DMS114 treated with DMSO at 0.1 percent for 48 hours (cell line): Measurements from ENCODE around the gene YLPM1.

Source experiments
- DNase-seq: peaks from one replicate; lab custom pipeline; 2025; ENCODE audit not compliant: unreplicated experiment; lab: John Stamatoyannopoulos, UW

Gene YLPM1

DNA sequence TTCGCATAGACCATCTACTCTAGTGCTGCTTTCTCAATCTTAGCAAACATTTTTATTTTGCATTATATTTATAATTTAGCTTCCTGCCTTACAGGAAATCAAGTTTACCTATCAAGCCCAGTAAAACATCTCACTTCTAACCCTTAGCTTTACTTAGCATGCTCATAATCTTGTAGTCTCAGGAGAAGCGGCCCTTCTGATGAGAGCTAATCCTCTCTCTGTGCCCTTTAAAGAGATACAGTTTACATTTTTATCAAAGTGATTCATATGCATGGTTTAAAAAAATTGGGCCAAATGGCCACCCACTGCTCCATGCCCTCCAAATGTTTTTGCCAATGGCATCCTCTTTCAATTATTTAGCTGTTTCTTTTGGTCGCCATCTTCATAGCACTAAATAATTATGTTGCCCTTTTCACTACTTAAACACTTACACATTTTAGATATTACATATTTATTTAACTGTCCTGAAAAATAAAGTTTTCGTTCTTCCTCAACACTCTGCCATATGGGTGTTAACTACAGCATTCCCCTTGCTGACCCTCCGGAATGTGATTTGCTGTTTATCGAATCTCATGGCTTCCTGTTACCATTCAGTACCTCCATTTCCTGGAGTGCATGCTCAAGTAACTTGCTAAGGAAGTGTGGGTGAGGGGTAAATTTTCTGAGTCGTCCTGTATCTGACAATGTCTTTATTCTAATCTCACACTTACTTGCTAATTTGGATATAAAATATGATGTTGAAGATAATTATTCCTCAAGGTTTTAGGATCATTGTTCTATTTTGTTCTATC lies 29.3 kb downstream of the YLPM1 start:
- no peak for DNase-seq

DNA sequence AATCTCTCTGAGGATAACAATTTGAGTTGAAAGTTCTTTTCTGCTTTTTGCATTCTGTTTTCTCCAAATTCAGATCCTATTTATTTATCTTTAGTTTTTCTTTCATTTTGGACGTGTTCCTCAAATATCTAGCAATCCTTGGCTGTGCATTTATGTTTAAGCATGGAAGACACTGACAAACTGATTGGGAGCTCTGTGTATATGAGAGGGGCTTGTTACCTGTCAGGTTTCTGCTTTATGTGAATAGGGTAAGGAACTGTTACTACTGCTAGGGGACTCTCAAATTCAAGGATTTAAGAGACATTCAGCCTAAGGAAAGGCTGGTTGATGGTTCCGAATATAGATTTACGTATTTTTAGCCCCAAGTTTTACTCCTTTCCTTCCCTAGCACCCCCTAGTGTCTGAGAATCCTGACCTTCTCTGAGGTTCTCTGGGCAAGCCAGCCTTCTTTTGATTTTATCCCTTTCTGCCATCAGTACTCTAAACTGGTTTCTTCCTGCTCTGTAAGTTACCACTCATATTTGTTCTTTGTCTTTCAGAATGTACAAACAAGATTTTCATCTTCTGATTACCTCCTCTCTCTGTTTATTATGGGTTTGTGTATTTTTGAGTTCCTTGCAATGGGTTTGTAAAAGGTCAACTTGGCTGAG lies 30.5 kb downstream of the YLPM1 start:
- DNase-seq = no peak

DNA sequence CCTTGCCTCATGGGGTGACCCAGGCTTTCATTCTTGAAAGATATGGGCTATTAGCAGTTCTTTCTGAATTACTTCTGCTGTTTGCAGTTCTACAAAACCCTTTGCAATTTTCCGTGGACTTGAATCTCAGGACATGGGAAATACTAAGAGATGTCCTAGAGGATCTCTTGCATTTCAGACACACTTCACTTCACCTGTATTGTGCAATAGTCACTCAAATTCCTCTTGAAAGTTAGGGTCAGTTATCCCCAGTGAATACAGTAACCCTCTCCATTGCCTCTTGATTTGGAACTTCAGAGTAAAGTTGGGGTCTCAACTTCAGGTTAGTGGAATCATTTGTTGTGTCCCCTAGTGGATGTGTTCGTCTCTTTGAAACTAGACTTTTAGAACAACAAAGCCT lies 31.8 kb downstream of the YLPM1 start:
- DNase-seq = no peak

DNA sequence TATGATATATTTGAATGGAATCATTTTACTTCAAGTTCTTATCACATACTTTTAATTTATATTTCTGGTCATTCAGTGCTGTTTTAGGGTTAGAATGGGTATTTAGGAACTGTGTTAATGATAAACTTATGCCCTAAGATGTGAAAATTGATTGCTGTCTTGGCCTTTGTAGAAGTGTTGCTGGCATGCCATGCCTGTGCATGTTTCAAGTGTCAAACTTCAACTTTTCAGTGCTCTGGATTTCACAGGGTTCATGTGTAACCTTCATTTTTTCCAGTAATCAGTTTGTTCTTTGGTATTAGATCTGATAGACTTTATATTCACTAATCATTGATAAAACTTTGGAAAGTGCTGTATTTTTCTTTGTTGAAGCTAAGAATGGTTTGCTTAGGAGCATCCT lies 36.6 kb downstream of the YLPM1 start:
- DNase-seq = no peak

DNA sequence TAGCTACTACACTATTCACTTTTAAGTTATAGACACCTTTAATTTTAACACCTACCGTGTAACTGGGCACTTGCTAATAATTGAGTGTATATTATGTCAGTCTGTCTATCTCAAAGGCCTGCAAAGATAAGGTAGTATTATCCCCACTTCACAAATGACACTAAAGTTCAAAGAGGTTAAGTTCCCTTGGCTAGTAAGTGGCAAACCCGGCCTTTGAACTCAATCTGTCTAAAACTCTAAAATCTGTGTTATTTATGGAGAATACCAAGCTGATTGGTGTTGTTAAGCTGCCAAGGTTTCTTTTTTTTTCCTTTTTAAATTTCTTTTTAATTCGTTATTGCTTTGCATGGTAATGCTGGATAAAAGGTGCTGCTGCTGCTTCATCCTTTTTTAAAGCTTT lies 37.7 kb downstream of the YLPM1 start:
- DNase-seq = no peak

DNA sequence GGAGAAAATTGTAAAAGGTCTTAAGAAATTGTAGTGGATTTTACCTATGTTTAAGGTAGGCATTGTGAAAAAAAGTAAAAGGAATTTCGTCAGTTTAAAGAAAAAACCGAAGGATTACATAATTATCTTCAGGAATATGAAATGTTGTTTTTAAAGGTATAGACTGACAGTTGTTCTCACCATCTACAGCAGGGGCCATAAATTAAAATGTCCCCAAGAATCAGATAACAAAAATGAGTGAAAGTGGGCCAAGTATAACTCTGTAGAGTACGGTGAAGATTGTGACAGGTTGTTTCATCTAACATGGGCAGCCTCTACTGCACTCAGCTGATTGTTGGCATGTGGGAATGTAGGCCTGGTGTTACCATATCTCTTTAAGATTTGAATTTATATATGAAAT lies 38.3 kb downstream of the YLPM1 start:
- DNase-seq = no peak

DNA sequence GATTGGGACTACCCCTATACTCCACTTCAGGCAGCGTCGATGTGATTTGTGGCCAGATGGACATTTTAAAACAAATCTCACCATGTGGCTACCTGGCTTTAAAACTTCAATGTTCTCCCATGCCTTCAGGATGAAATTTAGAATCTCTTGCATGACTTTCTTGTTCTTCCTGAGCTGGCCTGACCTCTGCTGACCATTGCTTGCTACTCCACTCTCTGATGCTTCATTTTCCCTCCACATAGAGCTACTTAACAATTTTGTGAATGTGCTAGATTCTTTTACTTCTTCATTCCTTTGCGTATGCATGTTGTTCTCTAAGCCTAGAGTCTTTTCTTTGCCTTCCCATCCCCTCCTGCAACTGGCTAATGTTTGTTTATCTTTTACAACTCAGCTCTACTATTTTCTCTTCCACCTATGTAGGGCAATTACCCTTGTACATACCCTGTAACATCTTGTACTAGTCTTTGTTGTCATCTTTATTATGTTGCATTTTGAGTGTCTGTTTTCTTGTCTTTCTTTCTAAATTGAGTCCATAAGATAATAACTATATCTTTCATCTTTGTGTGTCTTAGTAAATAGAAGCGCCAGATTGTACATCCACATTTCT lies 41.2 kb downstream of the YLPM1 start:
- DNase-seq = no peak

DNA sequence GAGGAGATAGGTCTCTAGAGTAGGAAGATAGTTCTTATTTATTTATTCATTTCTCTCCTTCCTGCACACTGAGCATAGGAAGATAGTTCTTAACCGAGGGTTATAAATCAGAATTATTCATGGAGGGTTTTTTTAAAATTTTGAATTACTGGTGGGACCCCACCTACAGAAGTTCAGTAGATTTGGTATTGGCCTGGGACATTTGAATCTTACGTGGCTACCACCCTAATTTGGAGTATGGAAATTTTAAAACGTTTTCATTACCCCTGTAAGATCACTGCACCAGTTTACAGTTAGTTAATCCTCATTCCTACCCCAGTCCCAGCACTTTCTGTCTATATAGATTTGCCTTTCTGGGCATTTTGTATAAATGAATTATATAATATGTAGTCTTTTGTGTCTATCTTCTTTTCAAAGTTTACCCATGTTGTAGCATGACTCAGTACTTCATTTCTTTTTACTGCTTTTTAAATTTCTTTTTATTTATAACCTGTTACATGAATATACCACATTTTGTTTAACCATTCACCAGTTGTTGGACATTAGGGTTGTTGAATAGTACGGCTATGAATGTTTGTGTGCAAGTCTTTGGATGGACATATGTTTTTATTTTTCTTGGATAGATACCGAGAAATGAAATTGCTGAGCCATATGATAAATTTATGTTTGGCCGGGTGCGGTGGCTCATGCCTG lies 44.9 kb downstream of the YLPM1 start:
- DNase-seq = no peak

DNA sequence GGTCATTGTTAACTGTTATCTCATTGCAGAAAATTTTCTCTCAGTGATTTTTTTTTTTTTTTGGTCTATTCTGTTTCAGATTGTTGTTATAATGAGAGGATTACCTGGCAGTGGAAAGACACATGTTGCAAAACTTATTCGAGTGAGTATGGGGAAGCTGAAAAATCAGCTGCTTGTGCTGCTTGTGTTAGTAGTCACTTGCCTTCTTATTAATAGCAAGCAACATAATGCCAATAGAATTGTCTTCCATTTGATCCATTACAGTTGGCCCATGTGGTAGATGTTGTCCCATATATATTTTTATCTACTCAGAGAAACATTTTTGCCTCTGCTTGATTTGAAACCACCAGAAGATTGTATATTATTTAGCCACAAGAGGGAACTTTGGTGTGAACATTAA lies 53.0 kb downstream of the YLPM1 start:
- no peak for DNase-seq

DNA sequence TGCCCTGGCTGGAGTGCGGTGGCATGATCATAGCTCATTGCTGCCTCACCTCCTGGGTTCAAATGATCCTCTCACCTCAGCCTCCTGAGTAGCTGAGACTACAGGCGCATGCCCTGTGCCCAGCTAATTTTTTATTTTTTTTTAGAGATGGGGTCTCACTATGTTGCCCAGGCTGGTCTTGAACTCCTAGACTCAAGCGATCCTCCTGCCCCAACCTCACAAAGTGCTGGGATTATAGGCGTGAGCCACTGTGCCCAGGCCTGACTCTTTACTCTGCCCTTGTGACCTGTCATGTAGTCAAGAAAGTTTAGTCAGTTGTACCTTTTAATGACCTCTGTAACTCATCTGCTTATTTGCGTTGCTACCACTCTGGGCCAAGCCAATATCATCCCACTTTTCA lies 57.2 kb downstream of the YLPM1 start:
- DNase-seq = no peak

DNA sequence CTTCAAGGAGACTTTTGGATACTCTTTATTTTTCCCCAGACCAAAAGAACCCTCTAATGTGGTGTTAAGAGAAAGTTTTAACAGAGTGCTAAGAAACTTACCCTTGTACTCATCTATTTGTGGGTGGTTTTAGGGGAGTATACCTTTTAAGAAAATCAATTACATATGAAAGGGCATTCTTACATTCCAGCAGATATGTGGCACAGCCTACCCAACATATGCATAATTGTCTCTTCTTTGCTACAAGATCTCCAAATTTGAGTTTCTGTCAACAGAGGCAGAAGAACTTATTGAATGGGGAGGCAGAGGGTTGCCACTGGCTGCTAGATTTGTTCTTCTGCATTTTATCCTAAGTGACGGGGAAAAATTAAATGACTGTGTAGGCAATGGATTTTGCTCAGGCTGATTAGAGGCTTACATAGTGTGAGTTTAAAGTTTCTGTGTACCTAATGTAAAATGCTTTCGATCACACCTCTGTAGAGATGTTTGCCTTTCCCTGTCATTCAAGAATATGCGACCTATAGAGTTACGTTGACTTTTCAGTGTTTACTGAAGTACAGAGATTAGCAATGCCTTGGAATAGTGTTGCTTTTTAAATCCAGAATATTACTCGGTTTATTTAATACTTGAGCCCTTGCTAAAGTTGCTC lies 58.3 kb downstream of the YLPM1 start:
- DNase-seq = no peak

DNA sequence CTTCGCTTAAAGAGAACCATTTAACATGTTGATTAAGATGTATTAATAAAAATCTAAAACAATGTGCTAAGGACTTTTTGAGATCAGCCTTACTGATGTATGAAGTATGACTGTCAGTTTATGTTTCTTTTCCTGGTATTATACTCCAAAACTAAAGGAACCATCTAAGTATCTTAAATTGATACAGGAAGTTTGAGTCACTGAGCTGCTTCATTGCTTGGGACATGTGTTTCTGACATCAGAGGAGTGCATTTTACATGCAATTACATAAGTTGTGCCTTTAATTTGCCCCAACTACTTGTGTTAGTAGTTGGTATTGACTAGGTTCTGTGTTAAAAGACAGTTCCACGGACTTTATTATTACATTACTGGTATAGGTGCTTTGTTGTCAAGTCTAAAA lies 61.9 kb downstream of the YLPM1 start:
- no peak for DNase-seq

DNA sequence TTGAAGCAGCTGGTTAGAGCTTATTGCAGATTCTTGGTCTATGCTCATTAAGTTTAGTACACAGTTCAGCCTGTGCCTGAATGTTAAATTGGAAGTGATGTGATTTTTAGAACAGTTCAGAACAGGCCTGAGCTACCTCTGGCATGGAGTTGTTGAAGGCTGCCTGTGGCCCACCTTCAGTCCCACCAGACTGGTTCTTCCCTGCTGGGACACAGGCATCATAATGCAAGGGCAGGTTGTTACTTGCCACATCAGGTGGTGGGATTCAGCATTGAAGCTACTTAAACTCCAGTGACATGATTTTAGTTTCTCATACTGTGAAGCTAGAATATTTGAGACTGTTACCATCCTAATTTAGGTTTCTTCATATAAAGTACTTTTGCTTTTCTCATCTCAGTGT lies 63.5 kb downstream of the YLPM1 start:
- DNase-seq = no peak

DNA sequence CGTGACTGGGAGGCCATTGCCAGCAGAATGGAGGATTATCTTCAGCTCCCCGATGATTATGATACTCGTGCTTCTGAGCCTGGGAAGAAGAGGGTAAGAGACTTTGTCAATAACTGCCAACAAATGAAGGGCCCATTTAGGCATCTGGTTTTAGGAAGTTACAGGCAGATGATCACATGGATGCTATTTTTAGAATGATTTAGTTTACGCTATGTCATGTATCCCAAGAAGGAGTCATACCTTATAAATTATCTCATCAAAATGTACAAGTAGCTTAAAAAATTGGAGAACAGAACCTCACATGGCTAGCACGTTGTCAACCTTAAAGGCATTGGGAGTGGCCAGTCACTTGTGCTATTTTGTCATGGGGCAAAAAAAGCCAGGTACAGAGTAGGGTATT lies 66.1 kb downstream of the YLPM1 start:
- DNase-seq = no peak

DNA sequence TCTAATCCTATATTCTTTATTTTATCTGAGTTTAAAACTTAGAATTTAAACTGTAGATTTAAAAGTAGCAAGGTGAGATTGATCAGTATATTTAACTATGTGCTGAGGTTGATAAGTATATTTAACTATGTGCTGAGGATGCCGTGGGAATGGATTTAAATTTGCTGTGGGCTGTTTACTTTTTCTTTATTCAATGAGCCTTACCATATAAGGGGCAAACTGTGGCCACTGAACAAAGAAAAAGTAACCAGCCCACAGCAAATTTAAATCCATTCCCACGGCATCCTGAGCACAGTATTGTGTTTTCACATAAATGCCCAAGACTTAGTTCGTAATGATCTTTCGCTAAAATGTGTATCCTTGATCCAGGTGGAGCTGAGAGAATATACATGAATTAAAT lies 69.7 kb downstream of the YLPM1 start:
- DNase-seq = no peak

DNA sequence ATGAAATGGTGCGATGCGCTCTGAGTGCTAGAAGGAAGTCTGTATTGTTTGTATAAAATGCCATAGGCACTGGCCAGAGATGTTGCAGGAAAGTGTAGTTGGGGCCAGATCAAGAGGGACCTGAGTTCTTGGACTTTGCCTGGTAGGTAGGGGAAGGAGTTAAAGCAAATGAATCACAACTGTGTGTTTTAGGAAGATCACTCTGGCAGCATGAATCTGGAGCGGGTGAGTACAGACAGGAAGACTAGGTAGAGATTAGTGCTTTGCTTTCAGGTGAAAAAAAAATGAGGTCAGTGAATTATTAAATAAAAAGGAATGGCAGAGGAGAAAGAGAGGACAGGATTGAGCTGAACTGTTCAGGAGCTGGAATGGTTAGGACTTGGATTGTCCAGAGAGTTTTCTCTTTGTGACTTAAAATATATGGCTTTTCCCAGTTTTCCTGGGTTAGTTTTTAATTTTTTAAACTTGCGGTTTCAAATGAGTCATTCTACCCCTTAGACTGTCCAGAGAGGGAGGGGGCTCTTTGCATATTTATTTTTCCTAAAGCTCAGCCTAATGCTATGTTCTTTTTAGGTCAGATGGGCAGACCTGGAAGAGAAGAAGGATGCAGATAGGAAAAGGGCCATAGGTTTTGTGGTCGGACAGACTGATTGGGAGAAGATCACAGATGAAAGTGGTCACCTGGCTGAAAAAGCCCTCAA lies 71.7 kb downstream of the YLPM1 start:
- no peak for DNase-seq

DNA sequence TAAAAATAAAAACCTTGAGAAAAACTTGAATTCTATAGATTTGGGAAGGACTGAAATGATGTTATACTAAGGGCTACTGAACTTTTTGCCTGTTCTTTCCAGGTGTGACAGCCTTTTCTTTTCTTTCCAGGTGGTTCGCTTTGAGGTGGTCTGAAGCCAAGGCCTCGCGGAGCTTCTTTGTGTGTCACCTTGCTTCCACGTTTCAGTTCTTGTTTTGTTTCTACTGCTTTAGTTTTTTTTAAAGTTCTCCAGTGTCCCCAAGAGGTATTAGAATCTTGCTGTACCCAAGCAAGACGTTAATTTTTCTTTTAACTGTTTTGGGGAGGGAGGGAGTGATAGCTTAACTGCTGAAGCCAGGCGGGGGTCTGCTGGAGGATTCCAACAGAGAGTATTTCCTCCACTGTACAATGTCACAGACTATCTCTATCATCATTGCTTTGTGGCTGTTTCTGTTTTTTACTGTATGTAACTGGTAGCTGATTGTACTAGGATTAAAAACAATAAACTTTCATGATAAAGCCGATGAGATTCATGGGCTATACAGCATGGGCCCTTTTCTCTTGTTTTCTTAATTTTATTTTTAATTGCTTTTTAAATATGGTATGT lies 72.6 kb downstream of the YLPM1 start:
- no peak for DNase-seq

DNA sequence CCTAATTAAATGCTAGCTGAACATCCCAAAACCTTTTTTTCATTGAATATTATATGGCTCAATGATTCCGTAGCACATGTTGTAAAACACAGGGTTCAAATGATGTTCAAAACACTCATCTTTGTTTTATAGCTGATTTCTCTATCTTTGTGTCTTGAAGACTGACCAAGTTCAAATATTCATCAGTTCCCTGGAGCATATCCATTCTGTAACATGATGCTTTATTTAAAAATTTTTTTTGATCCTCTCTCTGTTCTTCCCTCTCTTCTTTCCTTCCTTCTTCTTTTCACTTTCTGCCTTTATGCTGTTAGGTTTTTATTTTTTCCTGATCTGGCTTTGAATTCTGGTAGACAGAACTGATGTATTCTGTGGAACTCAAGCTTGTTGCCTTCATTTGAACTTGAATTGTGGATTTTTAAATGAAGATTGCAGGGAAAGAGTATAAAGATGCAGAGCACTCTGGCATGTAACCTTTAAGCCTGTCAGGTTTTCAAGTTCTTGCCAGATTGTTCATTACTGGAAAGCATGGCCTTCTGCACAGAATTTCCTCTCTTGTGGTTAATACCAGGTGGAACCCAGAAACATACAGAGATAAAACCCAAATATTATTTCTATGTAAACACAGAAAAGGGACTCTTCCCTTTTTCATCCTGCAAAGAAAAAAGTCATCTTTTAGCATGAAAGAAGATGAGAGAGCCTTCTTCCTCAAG lies 73.3 kb downstream of the YLPM1 start:
- DNase-seq = no peak

DNA sequence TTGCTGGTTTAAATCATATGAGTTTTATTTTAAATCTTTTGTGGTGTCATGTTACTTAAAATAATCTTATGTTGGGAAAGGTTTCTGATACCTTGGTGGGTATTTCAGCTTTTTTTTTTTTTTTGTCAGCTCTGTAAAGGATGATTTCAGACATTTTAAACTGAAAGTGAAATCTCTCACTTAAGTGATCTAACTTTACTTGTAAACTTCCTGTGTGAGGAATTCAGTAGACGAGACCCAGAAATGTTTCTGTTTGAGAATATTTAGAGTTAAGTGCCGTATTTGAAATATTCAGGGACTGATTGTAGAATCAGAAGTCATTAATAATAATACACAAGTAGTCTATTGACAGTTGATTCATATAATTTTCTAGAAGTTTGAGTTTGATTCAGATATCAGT lies 75.0 kb downstream of the YLPM1 start:
- DNase-seq = no peak

DNA sequence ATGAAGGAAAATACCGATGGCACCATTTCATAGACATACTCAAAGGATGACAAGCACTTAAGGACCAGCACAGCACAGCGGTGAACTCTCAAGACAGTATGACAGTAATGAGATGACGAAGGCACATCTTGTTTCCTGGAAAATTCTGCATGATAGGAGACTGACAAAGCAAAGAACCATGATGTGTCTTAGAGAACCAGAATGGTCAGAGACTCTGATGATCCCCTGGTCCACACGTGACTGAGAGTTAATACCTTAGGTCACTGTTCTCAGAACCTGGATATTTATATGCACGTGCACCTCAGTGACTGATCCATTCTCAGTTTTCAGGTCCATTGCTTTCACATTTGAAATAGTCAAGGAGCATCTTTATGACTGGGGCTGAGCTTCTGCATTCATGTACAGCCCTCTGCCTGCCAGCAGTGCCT lies 77.5 kb downstream of the YLPM1 start:
- DNase-seq = no peak
